A673 (cell line): Measurements from ENCODE around the gene RBM17. TPM values are rescaled to one million over a fixed set of nuclear protein-coding genes. Genes with fewer than 3 reads are reported as not detected.

Source experiments
- BruUV-seq: library from RNA; stranded (reverse); fragments of 400-500 nt; replicated peaks from 2 replicates; lab custom pipeline; 2021; lab: Mats Ljungman, UMichigan
- CTCF ChIA-PET: fragments of 300-600 bp; sonication (Branson Sonifier 250); formaldehyde crosslinking; loops from one replicate; lab custom pipeline; 2022; ENCODE audit warnings: antibody characterized with exemption; lab: Charles Lee
- POLR2A ChIA-PET: fragments of 300-600 bp; sonication (Branson Sonifier 250); formaldehyde crosslinking; loops from one replicate; lab custom pipeline; 2022; ENCODE audit warnings: antibody characterized with exemption; ENCODE audit not compliant: low non-redundant PET; lab: Charles Lee
- DNase-seq: peaks from one replicate; pipeline ENCODE4 v3.0.0-alpha.2; 2015; ENCODE audit warnings: low spot score
- H3K27ac ChIP-seq: fragments of 200-600 bp; sonication (generic); 2 replicates; pipeline ENCODE4 v1.5.1; 2016; ENCODE audit warnings: mixed run types, low read depth, mild to moderate bottlenecking, mixed read lengths, antibody characterized with exemption, low read length; ENCODE audit not compliant: poor library complexity, severe bottlenecking
- H3K27me3 ChIP-seq: fragments of 200-600 bp; sonication (generic); replicated peaks from 2 replicates; pipeline ENCODE4 v1.6.1; 2017; ENCODE audit warnings: mixed run types, low read depth, mild to moderate bottlenecking, mixed read lengths, antibody characterized with exemption, low read length; ENCODE audit not compliant: insufficient read depth, poor library complexity
- H3K36me3 ChIP-seq: fragments of 200-600 bp; sonication (generic); 2 replicates; pipeline ENCODE4 v1.6.1; 2016; ENCODE audit warnings: mixed run types, mild to moderate bottlenecking, mixed read lengths, antibody characterized with exemption, low read length; ENCODE audit not compliant: insufficient read depth, poor library complexity, severe bottlenecking
- H3K4me1 ChIP-seq: fragments of 200-600 bp; sonication (generic); 2 replicates; pipeline ENCODE4 v1.6.1; 2017; ENCODE audit warnings: mixed run types, mild to moderate bottlenecking, mixed read lengths, antibody characterized with exemption, low read length; ENCODE audit not compliant: insufficient read depth, poor library complexity, severe bottlenecking
- H3K4me3 ChIP-seq: fragments of 200-600 bp; sonication (generic); 2 replicates; pipeline ENCODE4 v1.5.1; 2016; ENCODE audit warnings: low read depth, mixed run types, mild to moderate bottlenecking, mixed read lengths, low read length; ENCODE audit not compliant: poor library complexity, severe bottlenecking
- H3K9me3 ChIP-seq: fragments of 200-600 bp; sonication (generic); 2 replicates; pipeline ENCODE4 v1.6.1; 2016; ENCODE audit warnings: mixed run types, low read depth, mild to moderate bottlenecking, mixed read lengths, antibody characterized with exemption, low read length; ENCODE audit not compliant: poor library complexity, severe bottlenecking
- EZH2 ChIP-seq: fragments of 200-600 bp; sonication (generic); IDR thresholded peaks from 2 replicates; pipeline ENCODE4 v1.6.1; 2017; ENCODE audit warnings: borderline replicate concordance, low read depth, mild to moderate bottlenecking, mixed read lengths, antibody characterized with exemption, low read length; ENCODE audit not compliant: poor library complexity, severe bottlenecking
- intact Hi-C: fragments of 100-400 bp; cut with micrococcal nuclease; formaldehyde crosslinking; loops from one replicate; pipeline ENCODE4 v1.10.0; 2022; ENCODE audit not compliant: unreplicated experiment
- total RNA-seq: library from RNA; stranded (reverse); gene quantifications from 2 replicates; pipeline ENCODE4 v1.2.3, GENCODE V29; 2021
- TF ChIP-seq, protein P1 (sequence below): fragments of 300-800, 200-600 bp; sonication (generic); conservative IDR thresholded peaks from 2 replicates; pipeline ENCODE4 v1.5.1; 2017; ENCODE audit warnings: low read depth, mild to moderate bottlenecking, antibody characterized with exemption, low read length, moderate library complexity, mixed read lengths

Gene RBM17
- total RNA-seq, 1 experiment from 2014 or later = 195 TPM

- Histone ChIP-seq H3K4me1 (peaks cover 12% of the 10 kb centered on the region), H3K4me3 (no peak overlapping the region), H3K36me3 (peaks cover 43% of the 10 kb centered on the region), H3K9me3 (no peaks in the 10 kb centered on the region), H3K27ac (no peak overlapping the region), H3K27me3 (no peaks in the 10 kb centered on the region)
- CTCF ChIA-PET = no interaction called here
- intact Hi-C loops = no loop called here
- TF ChIP-seq, protein P1, sequence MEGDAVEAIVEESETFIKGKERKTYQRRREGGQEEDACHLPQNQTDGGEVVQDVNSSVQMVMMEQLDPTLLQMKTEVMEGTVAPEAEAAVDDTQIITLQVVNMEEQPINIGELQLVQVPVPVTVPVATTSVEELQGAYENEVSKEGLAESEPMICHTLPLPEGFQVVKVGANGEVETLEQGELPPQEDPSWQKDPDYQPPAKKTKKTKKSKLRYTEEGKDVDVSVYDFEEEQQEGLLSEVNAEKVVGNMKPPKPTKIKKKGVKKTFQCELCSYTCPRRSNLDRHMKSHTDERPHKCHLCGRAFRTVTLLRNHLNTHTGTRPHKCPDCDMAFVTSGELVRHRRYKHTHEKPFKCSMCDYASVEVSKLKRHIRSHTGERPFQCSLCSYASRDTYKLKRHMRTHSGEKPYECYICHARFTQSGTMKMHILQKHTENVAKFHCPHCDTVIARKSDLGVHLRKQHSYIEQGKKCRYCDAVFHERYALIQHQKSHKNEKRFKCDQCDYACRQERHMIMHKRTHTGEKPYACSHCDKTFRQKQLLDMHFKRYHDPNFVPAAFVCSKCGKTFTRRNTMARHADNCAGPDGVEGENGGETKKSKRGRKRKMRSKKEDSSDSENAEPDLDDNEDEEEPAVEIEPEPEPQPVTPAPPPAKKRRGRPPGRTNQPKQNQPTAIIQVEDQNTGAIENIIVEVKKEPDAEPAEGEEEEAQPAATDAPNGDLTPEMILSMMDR = no peak
- no peak for TF ChIP-seq EZH2
- no peak for DNase-seq
- POLR2A ChIA-PET = no interaction called here
- no TSS peak for BruUV-seq
These were observed 8.2 kb downstream of the RBM17 start for GRCh38 chr10:6097063-6097462.

DNA sequence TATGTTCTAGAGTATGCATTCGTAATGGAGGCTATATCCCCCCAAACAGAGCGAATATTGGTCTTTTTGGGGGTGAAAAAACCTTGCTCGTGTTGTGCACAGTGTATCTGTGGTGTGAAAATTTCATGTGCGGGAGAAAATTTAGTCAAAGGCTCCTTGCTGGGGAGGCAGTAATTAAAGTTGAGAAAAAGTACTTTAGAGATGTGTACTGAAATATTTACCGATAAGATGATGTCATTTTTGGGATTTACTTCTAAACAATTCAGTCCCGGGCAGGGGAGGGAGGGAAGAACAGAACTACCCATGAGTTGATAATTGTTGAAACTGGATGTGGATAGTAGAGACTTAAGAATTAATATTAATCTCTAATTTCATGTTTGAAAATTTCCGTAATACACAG is 9.3 kb downstream of the RBM17 start:
- intact Hi-C loops = no loop called here
- no peaks in the 10 kb centered on the region for H3K9me3 ChIP-seq
- H3K27ac ChIP-seq = no peak overlapping the region
- TF ChIP-seq, protein P1 = no peak
- no peak for TF ChIP-seq EZH2
- peaks cover 10% of the 10 kb centered on the region for H3K4me1 ChIP-seq
- no peak for DNase-seq
- no TSS peak for BruUV-seq
- H3K27me3 ChIP-seq = no peaks in the 10 kb centered on the region
- POLR2A ChIA-PET = no interaction called here
- CTCF ChIA-PET = no interaction called here
- H3K36me3 ChIP-seq = peaks cover 51% of the 10 kb centered on the region
- H3K4me3 ChIP-seq = no peak overlapping the region

- H3K4me3 ChIP-seq = no peak overlapping the region
- no peak overlapping the region for H3K27ac ChIP-seq
- CTCF ChIA-PET = no interaction called here
- POLR2A ChIA-PET = no interaction called here
- no peak for DNase-seq
- intact Hi-C loops = no loop called here
- no peaks in the 10 kb centered on the region for H3K9me3 ChIP-seq
- H3K27me3 ChIP-seq = no peaks in the 10 kb centered on the region
- H3K36me3 ChIP-seq = peaks cover 62% of the 10 kb centered on the region
- peaks cover 8% of the 10 kb centered on the region for H3K4me1 ChIP-seq
- no peak for TF ChIP-seq EZH2
- TF ChIP-seq, protein P1 = no peak
- no TSS peak for BruUV-seq
These were observed 11.5 kb downstream of the RBM17 start for GRCh38 chr10:6100370-6100769.
